GM12878 (cell line): ENCODE results near the gene PISD. TPM values are rescaled to one million over a fixed set of nuclear protein-coding genes. Genes with fewer than 3 reads are reported as not detected.

Source experiments
- ATAC-seq: fragments of 200-7000 bp; cut with Tn5 transposase; 3 replicates; pipeline ENCODE4 v1.9.1; 2020; ENCODE audit warnings: mild to moderate bottlenecking, moderate library complexity
- BruUV-seq: library from RNA; stranded (reverse); fragments of 400-500 nt; replicated peaks from 2 replicates; lab custom pipeline; 2021; lab: Mats Ljungman, UMichigan
- CTCF ChIA-PET: fragments of 300-600 bp; sonication (Branson Sonifier 250); formaldehyde crosslinking; extraction: SDS; loops from one replicate; lab custom pipeline; 2021; ENCODE audit warnings: inconsistent platforms; lab: Yijun Ruan, JAX
- POLR2A ChIA-PET: fragments of 350-600 bp; formaldehyde crosslinking; extraction: SDS; loops from one replicate; lab custom pipeline; 2021; ENCODE audit warnings: inconsistent platforms; lab: Charles Lee
- RAD21 ChIA-PET: fragments of 300-600 bp; sonication (Branson Sonifier 250); formaldehyde crosslinking; loops from one replicate; lab custom pipeline; 2023; ENCODE audit warnings: antibody characterized with exemption; ENCODE audit not compliant: unreplicated experiment; lab: Charles Lee
- SMC1A ChIA-PET: fragments of 300-600 bp; sonication (Branson Sonifier 250); formaldehyde crosslinking; loops from one replicate; lab custom pipeline; 2023; ENCODE audit not compliant: unreplicated experiment, uncharacterized antibody; lab: Charles Lee
- DNase-seq: peaks from one replicate; pipeline ENCODE4 v3.0.0-alpha.2; 2011; ENCODE audit warnings: low read depth, low spot score
- FAIRE-seq: peaks from 3 replicates; lab custom pipeline; 2011; peaks lifted over from hg19 to GRCh38; lab: Jason Lieb, UNC
- H2AFZ ChIP-seq: 2 replicates; pipeline ENCODE4 v1.6.0; 2011; ENCODE audit warnings: low read depth, low read length, control low read depth; ENCODE audit not compliant: control insufficient read depth
- H3K27ac ChIP-seq: 2 replicates; pipeline ENCODE4 v1.5.1; 2011; ENCODE audit warnings: control low read depth; ENCODE audit not compliant: control insufficient read depth, insufficient read depth
- H3K27me3 ChIP-seq, 2 experiments: replicated peaks in 1 of 2; 2 replicates each; pipeline versions ENCODE4 v1.6.0 to v1.6.1; 2011; ENCODE audit warnings: low read length in 1 of 2; ENCODE audit not compliant: control insufficient read depth in 2 of 2, insufficient read depth in 2 of 2
- H3K36me3 ChIP-seq, 2 experiments: 2 replicates each; pipeline ENCODE4 v1.5.1; 2011; ENCODE audit warnings: low read length in 1 of 2; ENCODE audit not compliant: control insufficient read depth in 2 of 2, insufficient read depth in 2 of 2
- H3K4me1 ChIP-seq: 2 replicates; pipeline ENCODE4 v1.6.1; 2011; ENCODE audit warnings: mild to moderate bottlenecking, low read length, moderate library complexity, mixed read lengths; ENCODE audit not compliant: control insufficient read depth, insufficient read depth
- H3K4me2 ChIP-seq: 2 replicates; pipeline ENCODE4 v1.6.0; 2011; ENCODE audit warnings: control low read depth; ENCODE audit not compliant: control insufficient read depth, insufficient read depth
- H3K4me3 ChIP-seq: fragments of 200-600 bp; sonication (generic); 2 replicates; pipeline ENCODE4 v1.5.1; 2016
- H3K79me2 ChIP-seq: 2 replicates; pipeline ENCODE4 v1.6.0; 2011; ENCODE audit warnings: low read length; ENCODE audit not compliant: control insufficient read depth, insufficient read depth
- H3K9ac ChIP-seq: 2 replicates; pipeline ENCODE4 v1.8.0; 2011; ENCODE audit warnings: low read length, control low read depth, mixed read lengths; ENCODE audit not compliant: control insufficient read depth, insufficient read depth
- H3K9me3 ChIP-seq: replicated peaks from 3 replicates; pipeline ENCODE4 v1.5.1; 2011; ENCODE audit warnings: mild to moderate bottlenecking, low read length; ENCODE audit not compliant: control insufficient read depth, insufficient read depth
- H4K20me1 ChIP-seq: 2 replicates; pipeline ENCODE4 v1.6.0; 2011; ENCODE audit not compliant: control insufficient read depth, insufficient read depth
- BMI1 ChIP-seq: fragments of 450-650 bp; IDR thresholded peaks from 2 replicates; pipeline ENCODE4 v1.6.1; 2016; ENCODE audit warnings: mild to moderate bottlenecking, moderate library complexity, borderline replicate concordance
- CBFB ChIP-seq: IDR thresholded peaks from 2 replicates; pipeline ENCODE4 v1.6.1; 2016; ENCODE audit warnings: antibody characterized with exemption, low read depth
- CEBPZ ChIP-seq: fragments of 150-350 bp; IDR thresholded peaks from 2 replicates; pipeline ENCODE4 v1.6.1; 2016; ENCODE audit warnings: low read depth, low read length
- FOS ChIP-seq: IDR thresholded peaks from 3 replicates; pipeline ENCODE4 v1.6.1; 2011; ENCODE audit warnings: borderline replicate concordance; ENCODE audit not compliant: insufficient read length; ENCODE audit errors: extremely low read depth
- IKZF1 ChIP-seq: fragments of 450-650 bp; conservative IDR thresholded peaks from 2 replicates; pipeline ENCODE4 v1.6.1; 2017; ENCODE audit warnings: antibody characterized with exemption, mild to moderate bottlenecking
- IRF3 ChIP-seq: fragments of 450-650 bp; IDR thresholded peaks from 2 replicates; pipeline ENCODE4 v1.6.1; 2014; ENCODE audit warnings: mild to moderate bottlenecking
- IRF4 ChIP-seq: IDR thresholded peaks from 2 replicates; pipeline ENCODE4 v1.6.1; 2011; ENCODE audit warnings: low read depth, low read length
- PAX5 ChIP-seq: IDR thresholded peaks from 2 replicates; pipeline ENCODE4 v1.6.1; 2011; ENCODE audit warnings: low read depth, low read length, borderline replicate concordance
- PRDM15 ChIP-seq: fragments of 450-650 bp; formaldehyde crosslinking; IDR thresholded peaks from 2 replicates; pipeline ENCODE4 v1.4.0; 2020; ENCODE audit warnings: mild to moderate bottlenecking, moderate library complexity
- RAD21 ChIP-seq: IDR thresholded peaks from 2 replicates; pipeline ENCODE4 v1.6.1; 2011; ENCODE audit warnings: mild to moderate bottlenecking, low read depth, low read length, moderate library complexity; ENCODE audit not compliant: insufficient read depth
- SMC3 ChIP-seq: IDR thresholded peaks from 2 replicates; pipeline ENCODE4 v1.6.1; 2011; ENCODE audit warnings: low read length, improper control_type of control experiment, borderline replicate concordance
- SREBF2 ChIP-seq: IDR thresholded peaks from 2 replicates; pipeline ENCODE4 v1.6.1; 2012; ENCODE audit warnings: mild to moderate bottlenecking, low read length
- STAT3 ChIP-seq: IDR thresholded peaks from 2 replicates; pipeline ENCODE4 v1.6.1; 2011; ENCODE audit warnings: low read depth, low read length, improper control_type of control experiment
- TARDBP ChIP-seq: IDR thresholded peaks from 2 replicates; pipeline ENCODE4 v1.6.1; 2016; ENCODE audit warnings: borderline replicate concordance
- TCF3 ChIP-seq: IDR thresholded peaks from 2 replicates; pipeline ENCODE4 v1.6.1; 2012; ENCODE audit warnings: low read depth, mild to moderate bottlenecking, low read length, borderline replicate concordance; ENCODE audit not compliant: insufficient read depth
- YY1 ChIP-seq: IDR thresholded peaks from 2 replicates; pipeline ENCODE4 v1.6.1; 2011; ENCODE audit warnings: low read depth, mild to moderate bottlenecking, low read length
- ZBED1 ChIP-seq: IDR thresholded peaks from 2 replicates; pipeline ENCODE4 v1.6.1; 2016; ENCODE audit warnings: borderline replicate concordance
- ZSCAN29 ChIP-seq: fragments of 450-650 bp; IDR thresholded peaks from 2 replicates; pipeline ENCODE4 v1.6.1; 2017; ENCODE audit warnings: mild to moderate bottlenecking, moderate library complexity
- WGBS: methylation state at CpG from one replicate; pipeline ENCODE4 v1.1.6; 2016; ENCODE audit warnings: low lambda C conversion rate; ENCODE audit not compliant: insufficient replicate concordance, insufficient coverage; ENCODE audit errors: missing lambda C conversion rate; 5-methylcytosine and 5-hydroxymethylcytosine counted together
- in situ Hi-C: fragments of 300-500 bp; cut with MboI; formaldehyde crosslinking; loops from 9 replicates; pipeline ENCODE4 v1.14.3; 2018; ENCODE audit warnings: mixed read lengths
- intact Hi-C: fragments of 100-400 bp; cut with micrococcal nuclease; formaldehyde crosslinking; loops from one replicate; pipeline ENCODE4 v1.14.2; 2022; ENCODE audit not compliant: unreplicated experiment
- polyA plus RNA-seq, 11 experiments: library from polyadenylated mRNA; depleted of rRNA in 4 of 11; unstranded in 6 of 11; stranded (reverse) in 5 of 11; fragments of >200 nt; fragmentation: Nextera tagmentation in 4 of 11; fragmentation: Illumina TruSeq in 1 of 11; extraction: Ambion mirVana in 4 of 11; extraction: Trizol in 1 of 11; gene quantifications; 1 replicate in 1 of 11; 2 replicates in 10 of 11; pipeline versions ENCODE4 v1.2.1 to v1.2.3, GENCODE V29; 2011 to 2016; ENCODE audit warnings: inconsistent platforms in 2 of 11, missing spikeins in 2 of 11, low read depth in 1 of 11
- total RNA-seq, 4 experiments: library from RNA; depleted of rRNA in 3 of 4; stranded (reverse); fragments of >200 nt in 3 of 4; fragmentation: Illumina TruSeq in 1 of 4; extraction: Trizol in 1 of 4; gene quantifications; 2 replicates each; pipeline versions ENCODE4 v1.2.1 to v1.2.3, GENCODE V29; 2013 to 2021

Gene PISD
- total and polyA plus RNA-seq, 10 of the 15 experiments (the other 5 are each of a cell fraction or from before 2014, with no cell fraction given) = 25.8 to 62.7 (median 45.8) TPM

- ATAC-seq (no peak), FAIRE-seq (no peak), DNase-seq (no peak)
- H3K4me1 ChIP-seq = no peaks in the 10 kb centered on the region
- BruUV-seq = no TSS peak
- ChIA-PET CTCF (no interaction called here), SMC1A (interaction anchor here (0.7 kb wide), 1 partner anchor 47 kb away, joined by 3 read pairs; no protein-coding TSS in a partner anchor), RAD21 (interaction anchor here (0.9 kb wide), 1 partner anchor 22 kb away, joined by 4 read pairs; no protein-coding TSS in a partner anchor), POLR2A (interaction anchor here (1.2 kb wide), 1 partner anchor 31 kb away, joined by 3 read pairs; no protein-coding TSS in a partner anchor)
- peaks cover 17 to 31% of the 10 kb centered on the region in 2 experiments for H3K36me3 ChIP-seq
- no peaks in the 10 kb centered on the region for H3K27me3 ChIP-seq
- WGBS = 95% methylated on average over 14 of the region's 14 CpGs
- H3K27ac ChIP-seq = no peak overlapping the region
- no peaks in the 10 kb centered on the region for H3K79me2 ChIP-seq
- no peak overlapping the region for H3K9ac ChIP-seq
- H2AFZ ChIP-seq = no peak overlapping the region
- H3K9me3 ChIP-seq = no peaks in the 10 kb centered on the region
- H3K4me3 ChIP-seq = no peak overlapping the region
- H4K20me1 ChIP-seq = no peaks in the 10 kb centered on the region
- in situ Hi-C loops = no loop called here
- no peak overlapping the region for H3K4me2 ChIP-seq
- intact Hi-C loops = no loop called here
- TF ChIP-seq STAT3 (no peak), SREBF2 (no peak), CEBPZ (no peak), FOS (no peak), YY1 (no peak), ZSCAN29 (no peak), BMI1 (no peak), IRF4 (no peak), PAX5 (no peak), ZBED1 (no peak), CBFB (no peak), SMC3 (no peak), IKZF1 (no peak), PRDM15 (CRISPR knock-in tag) (no peak), RAD21 (no peak), TCF3 (no peak), TARDBP (no peak), IRF3 (no peak)
Observed at GRCh38 chr22:31604137-31604705, 57.8 kb downstream of the PISD start.
